ENCODE results near the gene VEGFA.

The VEGFA gene

DNA sequence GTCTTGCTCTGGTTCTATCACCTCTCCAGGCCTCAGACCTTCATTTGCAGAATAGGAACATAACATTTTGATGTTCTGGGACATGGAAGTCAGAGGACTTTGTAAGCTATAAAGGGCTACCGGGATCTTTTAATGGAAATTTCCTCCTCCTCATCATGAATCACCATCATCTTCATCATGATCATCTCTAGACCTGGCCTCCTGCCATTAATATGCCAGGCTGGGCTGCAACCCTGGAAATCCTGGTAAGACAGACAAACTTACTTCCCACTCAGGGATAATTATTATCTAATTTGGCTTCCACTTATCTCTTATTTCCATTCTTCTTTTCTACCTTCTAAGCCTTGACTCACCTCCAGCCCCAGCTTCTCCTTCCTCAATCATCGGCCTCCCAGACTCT is 41.4 kb upstream of the VEGFA start:
- H3K9ac ChIP-seq (ENCODE audit: low read length) = no peak overlapping the region
- H3K4ac ChIP-seq (ENCODE audit: low read depth, low read length) = no peak overlapping the region
- H3K9me3 ChIP-seq (ENCODE audit: insufficient read depth, low read depth, low read length) = no peaks in the 10 kb centered on the region
- H3K23ac ChIP-seq (ENCODE audit: low read length) = no peak overlapping the region
- no peak overlapping the region for H2BK120ac ChIP-seq (ENCODE audit: insufficient read depth, low read length, poor library complexity)
- no peaks in the 10 kb centered on the region for H3K79me2 ChIP-seq (ENCODE audit: control insufficient read depth, insufficient read depth, low read length, poor library complexity)
- no peak overlapping the region for H3K27ac ChIP-seq (ENCODE audit: low read depth, low read length)
- no peak overlapping the region for H4K91ac ChIP-seq (ENCODE audit: low read depth, low read length)
- H3K36me3 ChIP-seq (ENCODE audit: control insufficient read depth in 1 of 2, insufficient read depth in 2 of 2, low read length in 2 of 2) = no peaks in the 10 kb centered on the region
- H3K14ac ChIP-seq (ENCODE audit: low read length) = no peak overlapping the region
- H3K27me3 ChIP-seq (ENCODE audit: insufficient read depth, low read length) = no peaks in the 10 kb centered on the region
- no peak overlapping the region for H4K8ac ChIP-seq (ENCODE audit: low read depth, low read length)
- no peak overlapping the region for H3K4me3 ChIP-seq (ENCODE audit: low read depth, low read length)
- no peak overlapping the region for H3K18ac ChIP-seq (ENCODE audit: low read length)
- WGBS (ENCODE audit: extremely low coverage, insufficient coverage, insufficient read length) = no CpG with 5 or more reads among the region's 2 CpGs
- no peak overlapping the region for H2AK5ac ChIP-seq (ENCODE audit: low read length)
- no peak for DNase-seq
- no peak overlapping the region for H3K4me2 ChIP-seq (ENCODE audit: low read length)
- no peaks in the 10 kb centered on the region for H3K4me1 ChIP-seq (ENCODE audit: control insufficient read depth in 1 of 2, insufficient read depth in 2 of 2, low read length in 2 of 2)
- H2BK5ac ChIP-seq (ENCODE audit: low read depth, low read length, poor library complexity) = no peak overlapping the region
- H3K79me1 ChIP-seq (ENCODE audit: low read length) = no peaks in the 10 kb centered on the region
- no peak overlapping the region for H4K12ac ChIP-seq (ENCODE audit: low read depth, low read length)
- H2BK12ac ChIP-seq (ENCODE audit: low read length) = no peak overlapping the region
- H2AFZ ChIP-seq (ENCODE audit: insufficient read depth, low read length, poor library complexity) = no peak overlapping the region

DNA sequence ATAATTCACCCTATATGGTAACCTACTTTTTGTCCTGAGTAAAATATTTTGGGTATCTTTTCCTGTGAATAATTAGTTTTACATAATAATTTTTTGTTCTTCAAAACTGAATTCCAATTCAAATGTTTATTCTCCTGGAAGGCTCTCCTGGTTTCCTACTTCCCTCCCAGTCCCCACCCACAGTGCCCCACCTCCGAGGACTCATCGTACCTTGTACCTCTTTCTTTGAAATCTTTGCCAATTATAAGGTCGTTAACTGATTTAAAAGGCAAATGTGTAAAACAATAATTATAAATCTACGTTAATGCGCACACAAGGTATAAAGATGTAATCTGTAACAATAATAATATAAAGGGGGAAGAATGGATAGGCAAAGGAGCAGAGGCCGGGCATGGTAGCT is 40.5 kb upstream of the VEGFA start:
- Histone ChIP-seq H3K79me2 (ENCODE audit: control insufficient read depth, insufficient read depth, low read length, poor library complexity) (no peaks in the 10 kb centered on the region), H3K14ac (ENCODE audit: low read length) (no peak overlapping the region), H2BK120ac (ENCODE audit: insufficient read depth, low read length, poor library complexity) (no peak overlapping the region), H4K91ac (ENCODE audit: low read depth, low read length) (no peak overlapping the region), H2BK12ac (ENCODE audit: low read length) (no peak overlapping the region), H3K4me2 (ENCODE audit: low read length) (no peak overlapping the region), H3K4me1 (ENCODE audit: control insufficient read depth in 1 of 2, insufficient read depth in 2 of 2, low read length in 2 of 2) (no peaks in the 10 kb centered on the region), H3K27me3 (ENCODE audit: insufficient read depth, low read length) (no peaks in the 10 kb centered on the region), H3K9me3 (ENCODE audit: insufficient read depth, low read depth, low read length) (no peaks in the 10 kb centered on the region), H3K23ac (ENCODE audit: low read length) (no peak overlapping the region), H3K18ac (ENCODE audit: low read length) (no peak overlapping the region), H3K27ac (ENCODE audit: low read depth, low read length) (no peak overlapping the region), H3K79me1 (ENCODE audit: low read length) (no peaks in the 10 kb centered on the region), H3K36me3 (ENCODE audit: control insufficient read depth in 1 of 2, insufficient read depth in 2 of 2, low read length in 2 of 2) (no peaks in the 10 kb centered on the region), H3K9ac (ENCODE audit: low read length) (no peak overlapping the region), H3K4me3 (ENCODE audit: low read depth, low read length) (no peak overlapping the region), H2AK5ac (ENCODE audit: low read length) (no peak overlapping the region), H2BK5ac (ENCODE audit: low read depth, low read length, poor library complexity) (no peak overlapping the region), H3K4ac (ENCODE audit: low read depth, low read length) (no peak overlapping the region), H4K8ac (ENCODE audit: low read depth, low read length) (no peak overlapping the region), H4K12ac (ENCODE audit: low read depth, low read length) (no peak overlapping the region), H2AFZ (ENCODE audit: insufficient read depth, low read length, poor library complexity) (no peak overlapping the region)
- no CpG with 5 or more reads among the region's 6 CpGs for WGBS (ENCODE audit: extremely low coverage, insufficient coverage, insufficient read length)
- no peak for DNase-seq

DNA sequence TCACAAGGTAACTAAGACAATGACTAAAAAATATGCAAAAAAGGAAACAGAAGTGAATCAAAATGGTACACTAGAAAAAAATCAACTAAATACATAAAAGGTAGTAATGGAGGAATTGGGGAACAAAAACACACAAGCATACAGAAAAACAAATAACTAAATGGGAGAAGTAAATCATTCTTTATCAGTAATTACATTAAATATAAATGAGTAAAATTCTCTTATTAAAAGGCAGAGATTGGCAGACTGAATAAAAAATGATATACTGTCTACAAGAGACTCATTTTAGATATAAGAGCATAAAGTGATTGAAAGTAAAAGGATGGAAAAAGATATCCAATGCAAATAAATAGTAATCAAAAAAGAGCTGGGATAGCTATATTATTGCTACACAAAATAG is 39.4 kb upstream of the VEGFA start:
- Histone ChIP-seq H2AFZ (ENCODE audit: insufficient read depth, low read length, poor library complexity) (no peak overlapping the region), H4K12ac (ENCODE audit: low read depth, low read length) (no peak overlapping the region), H3K23ac (ENCODE audit: low read length) (no peak overlapping the region), H3K14ac (ENCODE audit: low read length) (no peak overlapping the region), H3K79me1 (ENCODE audit: low read length) (no peaks in the 10 kb centered on the region), H3K4me2 (ENCODE audit: low read length) (no peak overlapping the region), H2AK5ac (ENCODE audit: low read length) (no peak overlapping the region), H3K36me3 (ENCODE audit: control insufficient read depth in 1 of 2, insufficient read depth in 2 of 2, low read length in 2 of 2) (no peaks in the 10 kb centered on the region), H3K9me3 (ENCODE audit: insufficient read depth, low read depth, low read length) (no peaks in the 10 kb centered on the region), H3K79me2 (ENCODE audit: control insufficient read depth, insufficient read depth, low read length, poor library complexity) (no peaks in the 10 kb centered on the region), H4K8ac (ENCODE audit: low read depth, low read length) (no peak overlapping the region), H3K4me1 (ENCODE audit: control insufficient read depth in 1 of 2, insufficient read depth in 2 of 2, low read length in 2 of 2) (no peaks in the 10 kb centered on the region), H4K91ac (ENCODE audit: low read depth, low read length) (no peak overlapping the region), H2BK120ac (ENCODE audit: insufficient read depth, low read length, poor library complexity) (no peak overlapping the region), H3K27me3 (ENCODE audit: insufficient read depth, low read length) (no peaks in the 10 kb centered on the region), H3K4me3 (ENCODE audit: low read depth, low read length) (no peak overlapping the region), H2BK12ac (ENCODE audit: low read length) (no peak overlapping the region), H2BK5ac (ENCODE audit: low read depth, low read length, poor library complexity) (no peak overlapping the region), H3K27ac (ENCODE audit: low read depth, low read length) (no peak overlapping the region), H3K18ac (ENCODE audit: low read length) (no peak overlapping the region), H3K9ac (ENCODE audit: low read length) (no peak overlapping the region), H3K4ac (ENCODE audit: low read depth, low read length) (no peak overlapping the region)
- no peak for DNase-seq

DNA sequence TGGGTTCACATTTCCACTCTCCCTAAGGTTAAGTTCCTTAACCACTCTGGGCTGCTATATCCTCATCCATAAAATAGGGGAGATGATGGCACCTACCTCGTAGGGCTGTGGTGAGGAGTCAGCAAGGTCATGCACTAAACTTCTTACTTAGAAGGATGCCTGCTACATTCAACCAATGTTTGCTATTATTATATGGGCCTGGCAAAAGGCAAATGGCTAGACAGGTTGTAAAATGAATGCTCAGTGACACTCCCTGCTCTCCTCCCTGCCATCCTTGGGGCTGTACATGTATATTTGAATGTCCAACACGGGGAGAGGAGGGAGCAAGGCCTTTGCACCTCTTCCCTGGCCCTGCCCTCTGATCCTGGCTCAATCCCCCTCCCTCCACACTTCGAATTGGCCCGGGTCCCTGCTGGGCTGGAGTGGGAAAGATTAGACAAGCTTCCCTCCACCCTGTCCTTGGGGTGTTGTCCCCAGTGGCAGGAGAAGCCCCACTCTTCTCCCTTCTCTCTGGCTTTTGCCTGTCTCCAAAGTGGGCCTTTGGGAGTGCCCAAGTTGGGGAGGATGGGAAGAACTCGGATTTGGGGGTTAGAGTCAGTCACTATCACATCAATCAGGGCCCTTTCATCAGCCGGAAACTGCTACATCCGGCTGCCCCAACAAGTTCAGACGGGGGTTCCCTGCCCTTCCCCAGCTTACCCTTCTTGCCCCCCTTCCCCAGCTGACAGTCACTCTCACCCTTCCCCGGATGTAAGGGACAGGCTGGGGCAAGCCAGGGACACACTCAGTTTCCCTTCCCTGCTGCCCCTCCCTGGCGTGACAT is 36.3 kb upstream of the VEGFA start:
- Histone ChIP-seq H2AFZ (ENCODE audit: insufficient read depth, low read length, poor library complexity) (no peak overlapping the region), H3K9me3 (ENCODE audit: insufficient read depth, low read depth, low read length) (peaks cover 6% of the 10 kb centered on the region), H3K14ac (ENCODE audit: low read length) (no peak overlapping the region), H3K4ac (ENCODE audit: low read depth, low read length) (no peak overlapping the region), H3K36me3 (ENCODE audit: control insufficient read depth in 1 of 2, insufficient read depth in 2 of 2, low read length in 2 of 2) (no peaks in the 10 kb centered on the region), H4K12ac (ENCODE audit: low read depth, low read length) (no peak overlapping the region), H2BK5ac (ENCODE audit: low read depth, low read length, poor library complexity) (no peak overlapping the region), H3K18ac (ENCODE audit: low read length) (no peak overlapping the region), H3K79me1 (ENCODE audit: low read length) (no peaks in the 10 kb centered on the region), H2BK120ac (ENCODE audit: insufficient read depth, low read length, poor library complexity) (no peak overlapping the region), H3K4me3 (ENCODE audit: low read depth, low read length) (no peak overlapping the region), H3K4me1 (ENCODE audit: control insufficient read depth in 1 of 2, insufficient read depth in 2 of 2, low read length in 2 of 2) (peaks cover 0 to 3% of the 10 kb centered on the region in 2 experiments), H3K23ac (ENCODE audit: low read length) (no peak overlapping the region), H3K27me3 (ENCODE audit: insufficient read depth, low read length) (no peaks in the 10 kb centered on the region), H4K91ac (ENCODE audit: low read depth, low read length) (no peak overlapping the region), H3K4me2 (ENCODE audit: low read length) (no peak overlapping the region), H3K27ac (ENCODE audit: low read depth, low read length) (no peak overlapping the region), H2AK5ac (ENCODE audit: low read length) (no peak overlapping the region), H3K9ac (ENCODE audit: low read length) (no peak overlapping the region), H4K8ac (ENCODE audit: low read depth, low read length) (no peak overlapping the region), H2BK12ac (ENCODE audit: low read length) (no peak overlapping the region), H3K79me2 (ENCODE audit: control insufficient read depth, insufficient read depth, low read length, poor library complexity) (no peaks in the 10 kb centered on the region)
- no CpG with 5 or more reads among the region's 10 CpGs for WGBS (ENCODE audit: extremely low coverage, insufficient coverage, insufficient read length)
- no peak for DNase-seq

All from trophoblast cell (in vitro differentiated cells and primary cell).